ENCODE results near the gene ARHGAP6.

The ARHGAP6 gene

DNA sequence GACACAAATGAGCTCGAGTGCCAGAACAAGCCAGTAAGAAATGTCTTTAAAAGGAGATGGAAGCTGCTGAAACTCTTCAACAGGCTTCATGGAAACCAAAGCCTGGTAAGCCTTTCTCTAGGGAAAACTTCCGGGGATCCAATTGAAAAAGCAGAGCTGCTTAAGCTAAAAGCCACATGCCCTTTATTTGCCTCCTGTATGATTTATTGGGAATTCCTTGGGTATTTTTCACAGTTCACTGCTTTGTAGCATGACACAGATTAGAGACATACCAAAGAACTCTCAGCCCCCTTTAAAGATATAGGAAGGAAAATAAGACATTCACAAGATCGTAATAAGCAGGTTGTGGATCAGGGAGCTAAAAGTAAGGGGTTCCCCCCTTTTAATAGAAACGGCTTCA, 6.5 kb upstream of the ARHGAP6 start:
- TF ChIP-seq GABPA (IDR thresholded peaks at IDR 0.05; ENCODE audit: low read depth): no peak
- TF ChIP-seq POLR2AphosphoS5 (IDR thresholded peaks at IDR 0.05; ENCODE audit: low read depth): no peak
- no peak for TF ChIP-seq SPI1 (IDR thresholded peaks at IDR 0.05; ENCODE audit: borderline replicate concordance, low read depth)
- TF ChIP-seq REST (IDR thresholded peaks at IDR 0.05; ENCODE audit: insufficient replicate concordance, low read depth): no peak
- TF ChIP-seq, protein P1, sequence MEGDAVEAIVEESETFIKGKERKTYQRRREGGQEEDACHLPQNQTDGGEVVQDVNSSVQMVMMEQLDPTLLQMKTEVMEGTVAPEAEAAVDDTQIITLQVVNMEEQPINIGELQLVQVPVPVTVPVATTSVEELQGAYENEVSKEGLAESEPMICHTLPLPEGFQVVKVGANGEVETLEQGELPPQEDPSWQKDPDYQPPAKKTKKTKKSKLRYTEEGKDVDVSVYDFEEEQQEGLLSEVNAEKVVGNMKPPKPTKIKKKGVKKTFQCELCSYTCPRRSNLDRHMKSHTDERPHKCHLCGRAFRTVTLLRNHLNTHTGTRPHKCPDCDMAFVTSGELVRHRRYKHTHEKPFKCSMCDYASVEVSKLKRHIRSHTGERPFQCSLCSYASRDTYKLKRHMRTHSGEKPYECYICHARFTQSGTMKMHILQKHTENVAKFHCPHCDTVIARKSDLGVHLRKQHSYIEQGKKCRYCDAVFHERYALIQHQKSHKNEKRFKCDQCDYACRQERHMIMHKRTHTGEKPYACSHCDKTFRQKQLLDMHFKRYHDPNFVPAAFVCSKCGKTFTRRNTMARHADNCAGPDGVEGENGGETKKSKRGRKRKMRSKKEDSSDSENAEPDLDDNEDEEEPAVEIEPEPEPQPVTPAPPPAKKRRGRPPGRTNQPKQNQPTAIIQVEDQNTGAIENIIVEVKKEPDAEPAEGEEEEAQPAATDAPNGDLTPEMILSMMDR (IDR thresholded peaks at IDR 0.05; ENCODE audit: insufficient read depth, low read length): no peak
- no peak overlapping the region for H3K4me3 ChIP-seq (replicated peaks; ENCODE audit: insufficient read depth, low read length)
- no peak for DNase-seq (ENCODE audit: low read depth in 1 of 2, low spot score in 1 of 2)
- H3K27ac ChIP-seq (replicated peaks): no peak overlapping the region
- H3K27me3 ChIP-seq (ENCODE audit: insufficient read depth, poor library complexity, severe bottlenecking): peaks cover 6% of the 10 kb centered on the region

DNA sequence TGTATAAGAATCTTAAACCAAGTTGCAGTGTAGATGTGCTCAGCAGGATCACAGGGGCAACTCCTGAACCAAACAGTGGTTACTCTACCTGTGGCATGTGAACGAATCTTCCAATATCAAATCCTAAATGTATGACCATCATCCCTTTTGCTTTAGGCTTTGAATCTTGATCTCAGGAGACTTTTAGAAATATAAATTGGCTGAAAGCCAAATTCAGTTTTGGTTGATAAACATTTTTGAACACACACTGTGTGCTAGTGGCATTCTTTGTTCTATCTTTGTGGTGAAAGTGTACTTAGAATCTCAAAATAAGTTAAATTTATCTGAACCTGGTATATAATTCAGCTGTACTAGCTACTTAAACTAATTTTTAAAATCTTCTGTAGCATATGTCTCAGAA, 4.6 kb upstream of the ARHGAP6 start:
- no peak overlapping the region for H3K4me3 ChIP-seq (replicated peaks; ENCODE audit: insufficient read depth, low read length)
- no peak for DNase-seq (ENCODE audit: low read depth in 1 of 2, low spot score in 1 of 2)
- TF ChIP-seq REST (IDR thresholded peaks at IDR 0.05; ENCODE audit: insufficient replicate concordance, low read depth) (no peak), POLR2AphosphoS5 (IDR thresholded peaks at IDR 0.05; ENCODE audit: low read depth) (no peak), GABPA (IDR thresholded peaks at IDR 0.05; ENCODE audit: low read depth) (no peak), SPI1 (IDR thresholded peaks at IDR 0.05; ENCODE audit: borderline replicate concordance, low read depth) (no peak)
- TF ChIP-seq, protein P1 (IDR thresholded peaks at IDR 0.05; ENCODE audit: insufficient read depth, low read length): no peak
- peaks cover 6% of the 10 kb centered on the region for H3K27me3 ChIP-seq (ENCODE audit: insufficient read depth, poor library complexity, severe bottlenecking)
- H3K27ac ChIP-seq (replicated peaks): no peak overlapping the region

DNA sequence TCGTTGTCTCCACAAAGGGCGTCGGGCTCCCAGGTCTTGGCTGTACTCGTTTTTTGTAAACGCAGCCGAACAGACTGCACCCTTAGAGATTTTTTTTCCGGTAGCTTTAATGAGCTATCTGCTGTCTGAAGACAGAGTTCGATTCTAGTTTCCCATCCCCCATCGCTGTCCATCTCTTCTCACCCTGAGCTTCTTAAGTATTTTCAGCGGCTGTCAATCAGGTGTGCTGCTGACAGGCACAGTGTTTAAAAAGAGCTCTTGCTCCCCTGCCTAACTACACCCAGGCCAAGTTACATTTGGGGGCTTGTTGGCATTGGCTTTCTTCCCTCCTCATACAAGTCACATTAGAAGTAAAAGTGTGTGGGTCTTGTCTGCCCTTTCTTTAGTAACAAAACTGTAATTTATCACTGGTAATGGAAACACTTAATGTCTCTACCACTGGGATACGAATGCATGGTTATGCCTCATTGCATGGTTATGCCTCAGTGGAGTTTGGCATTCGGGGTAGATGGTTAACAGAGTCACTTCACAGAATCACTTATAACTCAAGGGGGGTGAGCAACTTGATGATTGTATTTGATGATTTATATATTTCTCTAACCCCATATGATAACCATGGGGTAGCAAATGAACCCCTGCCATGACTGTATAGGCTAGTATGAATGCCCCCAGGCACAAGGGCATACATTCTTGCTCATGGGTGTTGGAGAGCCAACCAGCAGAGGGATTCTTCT, 1.4 kb upstream of the ARHGAP6 start:
- Histone ChIP-seq H3K27ac (replicated peaks) (no peak overlapping the region), H3K4me3 (replicated peaks; ENCODE audit: insufficient read depth, low read length) (no peak overlapping the region), H3K27me3 (ENCODE audit: insufficient read depth, poor library complexity, severe bottlenecking) (peaks cover under 1% of the 10 kb centered on the region)
- TF ChIP-seq SPI1 (IDR thresholded peaks at IDR 0.05; ENCODE audit: borderline replicate concordance, low read depth) (no peak), POLR2AphosphoS5 (IDR thresholded peaks at IDR 0.05; ENCODE audit: low read depth) (no peak), GABPA (IDR thresholded peaks at IDR 0.05; ENCODE audit: low read depth) (no peak), REST (IDR thresholded peaks at IDR 0.05; ENCODE audit: insufficient replicate concordance, low read depth) (no peak)
- TF ChIP-seq, protein P1 (IDR thresholded peaks at IDR 0.05; ENCODE audit: insufficient read depth, low read length): no peak
- no peak for DNase-seq (ENCODE audit: low read depth in 1 of 2, low spot score in 1 of 2)

Data from HL-60 (cell line).